Measurements from ENCODE around the gene TUBD1. TPM values are rescaled to one million over a fixed set of nuclear protein-coding genes. Genes with fewer than 3 reads are reported as not detected.

Gene TUBD1
- total and polyA plus RNA-seq, 2 of the 13 experiments (the other 11 are each of a cell fraction or from before 2014, with no cell fraction given), result 18.2 to 25.9 TPM

- TF ChIP-seq ZBTB2 (CRISPR knock-in tag; IDR thresholded peaks at IDR 0.05; ENCODE audit: low read depth) (peak; percentile 46; the same call in 1 of the 2 replicates), ZNF33B (CRISPR knock-in tag; IDR thresholded peaks at IDR 0.05) (peak; percentile 41; the same call in 1 of the 2 replicates), CENPT (CRISPR knock-in tag; IDR thresholded peaks at IDR 0.05; ENCODE audit: low read depth) (no peak), THYN1 (CRISPR knock-in tag; IDR thresholded peaks at IDR 0.05; ENCODE audit: borderline replicate concordance, low read depth) (no peak), ZNF260 (CRISPR knock-in tag; IDR thresholded peaks at IDR 0.05; ENCODE audit: borderline replicate concordance, low read depth) (no peak), ESRRA (CRISPR knock-in tag; IDR thresholded peaks at IDR 0.05; ENCODE audit: low read depth) (peak; percentile 57; the same call in 1 of the 2 replicates), ZNF335 (CRISPR knock-in tag; IDR thresholded peaks at IDR 0.05) (peak; percentile 83; the same call in 1 of the 2 replicates), TERF1 (CRISPR knock-in tag; IDR thresholded peaks at IDR 0.05) (no peak), IRF9 (CRISPR knock-in tag; IDR thresholded peaks at IDR 0.05; ENCODE audit: borderline replicate concordance) (peak; percentile 25; the same call in 1 of the 2 replicates), ZBTB4 (CRISPR knock-in tag; IDR thresholded peaks at IDR 0.05; ENCODE audit: borderline replicate concordance) (peak; percentile 92; the same call in 1 of the 2 replicates), RORA (CRISPR knock-in tag; IDR thresholded peaks at IDR 0.05) (no peak), SRSF1 (optimal IDR thresholded peaks at IDR 0.05; ENCODE audit: low read depth, low read length) (peak; percentile 73), DBP (CRISPR knock-in tag; IDR thresholded peaks at IDR 0.05; ENCODE audit: not compliant biosample characterization) (no peak), ZNF235 (CRISPR knock-in tag; IDR thresholded peaks at IDR 0.05; ENCODE audit: borderline replicate concordance) (no peak; the same call in 1 of the 2 replicates), FUBP1 (CRISPR knock-in tag; IDR thresholded peaks at IDR 0.05; ENCODE audit: borderline replicate concordance) (no peak)
Measured at GRCh38 chr17:59892924-59893675, at the start of gene TUBD1, which contains the start of gene RPS6KB1 (continued).
